Activated CD8-positive, alpha-beta memory T cell treated with anti-CD3 and anti-CD28 coated beads for 4 hours (primary cell): ENCODE measurements around the gene MPC1.
"Not testable (repeated sequence)": the region's sequence is repeated elsewhere in the genome, so short reads cannot be mapped to it uniquely, and the experiment has no call there.

Source experiments
- DNase-seq, 2 donors: peaks; one replicate each; pipeline ENCODE4 v3.0.0-alpha.2; 2020; ENCODE audit warnings: low read depth in 2 of 2

The MPC1 gene

DNA sequence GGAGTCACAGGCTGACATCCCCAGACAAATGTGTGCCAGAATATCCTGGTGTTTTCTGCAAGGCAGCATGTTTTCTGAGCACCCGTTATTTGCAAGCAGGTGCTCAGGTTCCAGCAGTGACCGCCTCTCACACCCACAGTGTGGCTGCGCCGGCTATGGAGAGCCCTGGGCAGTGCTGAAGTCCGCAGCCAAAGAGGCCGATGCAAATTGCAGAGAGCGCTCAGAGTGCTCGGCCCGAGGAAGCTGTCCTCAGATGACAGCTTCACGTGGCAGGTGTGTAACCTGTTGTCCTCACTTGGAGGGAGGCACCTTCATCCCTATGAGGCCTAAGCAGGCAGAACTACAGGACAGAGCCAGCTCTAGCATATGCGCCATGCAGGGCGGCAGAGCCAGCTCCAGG, 23.5 kb upstream of the MPC1 start:
- DNase-seq = no peak

DNA sequence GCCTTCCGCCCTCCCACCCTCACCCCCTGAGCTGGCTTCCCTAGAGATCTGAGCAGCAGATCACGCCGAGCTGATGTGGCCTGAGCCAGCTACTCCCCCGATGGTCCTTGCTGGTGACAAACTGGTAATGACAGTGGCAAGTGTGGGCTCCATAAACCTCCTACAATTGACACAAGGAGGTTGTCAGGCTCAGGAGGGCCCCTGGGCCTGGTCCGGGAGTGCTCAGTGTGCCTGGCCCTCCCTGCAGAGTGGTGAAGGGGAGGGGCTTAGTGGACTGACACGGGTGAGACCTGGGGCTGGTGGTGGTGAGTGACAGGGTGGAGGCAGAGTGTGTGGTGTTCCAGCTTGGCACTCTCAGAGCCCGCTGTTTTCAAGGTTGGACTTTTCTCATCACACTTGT, 22.6 kb upstream of the MPC1 start:
- no peak for DNase-seq

DNA sequence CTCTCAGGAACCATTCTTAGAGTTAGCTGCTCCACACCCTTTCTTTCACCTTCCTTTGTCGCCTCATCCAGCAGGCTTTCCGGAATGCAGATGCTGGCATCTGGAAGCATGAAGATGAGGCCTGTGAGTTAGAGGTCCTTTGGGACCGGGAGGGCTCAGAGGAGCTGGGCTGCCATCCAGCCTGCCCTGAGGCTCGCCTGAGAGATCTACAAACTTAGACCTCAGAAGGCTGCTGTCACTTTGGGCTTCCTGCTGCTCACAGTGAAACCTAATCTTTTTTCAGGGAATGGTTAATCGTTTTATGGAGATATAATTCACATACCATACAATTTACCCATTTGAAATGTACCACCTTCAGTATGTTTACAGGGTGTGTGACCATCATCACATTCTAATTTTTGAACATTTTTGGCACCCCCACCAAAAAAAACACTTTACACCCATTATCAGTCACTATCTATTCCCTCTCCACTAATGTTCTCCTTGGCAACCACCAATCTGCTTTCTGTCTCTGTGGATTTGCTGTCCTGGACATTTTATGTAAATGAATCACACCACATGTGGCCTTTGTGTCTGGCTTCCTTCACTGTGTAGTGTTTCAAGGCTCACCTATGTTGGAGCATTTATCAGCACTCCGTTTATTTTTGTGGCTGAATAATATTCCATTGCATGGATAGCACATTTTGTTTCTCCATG, 20.0 kb upstream of the MPC1 start:
- DNase-seq = no peak

DNA sequence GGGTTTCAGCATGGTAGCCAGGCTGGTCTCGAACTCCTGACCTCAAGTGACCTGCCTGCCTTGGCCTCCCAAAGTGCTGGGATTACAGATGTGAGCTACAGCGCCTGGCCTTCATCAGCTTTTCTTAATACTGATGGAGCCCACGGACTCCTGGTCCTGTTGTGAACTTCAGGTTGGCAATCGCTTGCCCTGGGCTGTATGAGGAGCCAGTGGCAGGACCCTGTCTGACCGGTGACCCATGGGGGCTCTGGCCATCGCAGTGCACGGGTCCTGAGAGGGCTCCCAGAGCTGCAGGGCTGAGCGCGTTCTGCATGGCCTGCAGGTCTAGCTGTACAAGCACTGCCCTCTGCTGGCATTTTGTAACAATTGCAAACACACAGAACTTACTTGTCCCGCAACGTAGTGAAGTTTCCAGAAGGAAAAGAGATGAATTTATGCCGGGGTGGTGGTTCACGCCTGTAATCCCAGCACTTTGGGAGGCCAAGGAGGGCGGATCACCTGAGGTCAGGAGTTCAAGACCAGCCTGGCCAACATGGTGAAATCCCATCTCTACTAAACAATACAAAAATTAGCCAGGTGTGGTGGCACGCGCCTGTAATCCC, 18.0 kb upstream of the MPC1 start:
- not testable (repeated sequence) for DNase-seq

DNA sequence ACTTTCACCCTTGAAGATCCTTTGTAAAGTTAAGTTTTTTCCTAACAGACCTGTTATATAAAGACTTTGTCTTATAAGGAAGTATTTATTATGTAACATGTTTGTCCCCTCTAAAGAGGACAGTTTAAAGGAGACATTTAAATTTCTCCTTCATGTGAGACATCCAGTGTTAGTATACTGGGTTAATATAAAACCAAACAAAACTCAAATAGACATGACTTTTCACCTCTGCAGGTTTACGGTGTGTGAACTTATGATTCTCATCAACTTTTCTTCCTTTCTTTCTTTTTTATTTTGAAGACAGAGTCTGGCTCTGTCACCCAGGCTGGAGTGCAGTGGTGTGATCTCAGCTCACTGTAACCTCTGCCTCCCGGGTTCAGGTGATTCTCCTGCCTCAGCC, 17.4 kb upstream of the MPC1 start:
- no peak for DNase-seq

DNA sequence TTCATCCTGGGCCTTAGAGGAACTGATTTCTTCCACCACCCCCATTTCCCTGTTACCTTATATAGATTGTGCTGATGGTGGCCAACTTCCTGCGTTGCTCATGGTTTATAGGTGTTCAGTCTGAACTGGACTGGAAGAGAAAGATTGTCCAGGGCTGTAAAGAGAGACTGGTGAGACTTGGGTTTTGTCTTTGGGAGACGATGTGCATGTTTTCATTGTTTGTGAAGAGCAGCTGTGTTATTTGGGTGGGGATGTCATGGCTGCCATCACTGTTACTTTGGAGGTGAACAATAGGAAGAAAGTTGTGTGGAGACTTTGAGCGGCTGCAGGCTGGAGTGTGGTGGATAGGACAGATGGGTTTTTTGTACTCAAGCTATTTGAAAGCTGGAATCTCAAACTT, 15.6 kb upstream of the MPC1 start:
- no peak for DNase-seq

DNA sequence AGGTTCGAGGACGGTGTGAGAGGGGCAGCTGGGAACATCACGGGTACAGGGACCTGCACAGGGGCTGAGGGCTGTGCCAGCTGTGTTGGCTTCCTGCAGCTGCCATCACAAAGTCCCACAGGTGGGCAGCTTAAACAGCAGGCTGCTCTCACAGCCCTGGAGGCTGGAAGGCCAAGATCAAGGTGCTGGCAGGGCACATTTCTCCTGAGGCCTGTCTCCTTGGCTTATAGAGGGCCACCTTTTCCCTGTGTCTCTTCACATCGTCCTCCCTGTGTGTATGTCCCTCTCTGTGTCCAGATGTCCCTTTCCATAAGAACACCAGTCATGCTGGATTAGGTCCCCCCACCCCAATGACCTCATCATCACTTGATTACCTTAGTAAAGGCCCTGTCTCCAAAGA, 15.1 kb upstream of the MPC1 start:
- no peak for DNase-seq

DNA sequence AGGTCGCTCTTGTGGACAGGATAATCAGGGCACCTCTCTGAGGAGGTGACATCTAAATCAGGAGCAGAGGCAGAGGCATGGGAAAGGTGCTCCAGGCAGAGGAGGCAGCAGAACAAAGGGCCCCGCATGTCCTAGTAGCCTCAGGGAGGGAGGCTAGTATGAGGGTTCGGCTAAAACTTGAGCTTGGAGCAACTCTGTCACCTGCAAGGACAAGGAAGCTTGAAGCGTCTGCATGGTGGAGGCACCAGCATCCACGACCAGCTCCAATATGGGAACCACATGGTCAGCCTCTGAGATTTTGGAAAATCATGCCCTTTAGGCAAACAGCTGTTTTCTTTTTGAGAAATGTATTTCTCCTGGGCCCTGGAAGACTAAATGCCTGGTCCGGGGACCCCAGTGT, 13.0 kb upstream of the MPC1 start:
- DNase-seq = no peak

DNA sequence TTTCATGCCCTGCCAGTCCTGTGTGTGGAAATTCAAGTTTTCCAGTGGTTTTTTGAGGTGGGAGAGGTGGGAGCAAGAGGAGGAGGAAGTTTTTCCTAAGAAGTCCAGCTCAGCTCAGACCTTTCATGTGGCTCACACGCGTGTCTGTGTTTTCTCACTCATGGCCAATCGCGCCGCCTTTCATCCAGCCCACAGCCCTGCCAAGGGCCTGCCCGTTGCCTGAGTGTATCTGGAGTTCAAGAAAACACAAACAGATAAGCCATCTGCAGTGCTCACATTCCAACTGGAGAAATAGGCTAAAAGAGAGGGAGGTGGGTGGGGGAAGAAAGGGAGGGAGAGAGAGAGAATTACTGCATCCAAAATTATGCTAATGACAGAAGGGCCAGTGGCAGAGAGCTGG, 12.6 kb upstream of the MPC1 start:
- no peak for DNase-seq

DNA sequence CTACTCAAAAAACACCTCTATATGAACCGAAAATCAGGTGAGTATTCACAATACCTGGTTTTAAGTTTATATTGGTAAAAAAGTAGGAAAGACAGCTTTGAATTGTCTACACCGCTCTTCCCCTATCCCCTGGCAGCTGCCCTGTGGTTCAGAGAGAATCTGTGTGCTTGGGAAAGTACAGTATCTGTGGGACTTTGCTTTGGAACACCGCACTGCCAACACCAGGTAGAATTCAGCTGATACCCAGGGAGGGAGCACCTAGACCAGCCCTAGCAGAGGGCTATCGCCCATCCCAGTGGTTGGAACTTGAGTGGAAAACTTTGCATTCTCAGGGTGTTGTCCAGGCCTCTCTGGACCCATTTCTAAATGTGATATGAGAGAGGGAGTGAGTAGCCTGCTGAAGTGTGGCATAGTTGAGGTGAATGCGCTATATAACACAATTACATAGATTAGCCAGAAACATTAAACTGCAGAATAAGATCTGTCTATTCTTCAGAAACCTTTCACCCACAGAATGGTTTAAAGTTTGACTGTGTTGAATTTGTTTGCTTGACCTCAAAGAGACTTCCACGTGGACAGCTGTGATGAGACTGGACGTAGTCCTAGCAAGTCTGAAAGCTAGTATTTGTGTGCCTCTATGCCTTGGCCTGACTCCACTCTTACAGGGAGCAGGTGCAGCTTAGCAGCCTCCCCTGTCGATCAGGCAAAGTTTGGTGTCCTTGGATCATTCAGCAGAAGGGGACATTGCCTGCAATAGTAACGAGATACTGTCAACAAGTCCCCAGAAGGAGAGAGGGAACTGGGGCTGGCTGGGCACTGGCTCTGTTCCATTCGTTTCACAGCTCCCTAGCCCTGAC, 11.5 kb upstream of the MPC1 start:
- DNase-seq = no peak

DNA sequence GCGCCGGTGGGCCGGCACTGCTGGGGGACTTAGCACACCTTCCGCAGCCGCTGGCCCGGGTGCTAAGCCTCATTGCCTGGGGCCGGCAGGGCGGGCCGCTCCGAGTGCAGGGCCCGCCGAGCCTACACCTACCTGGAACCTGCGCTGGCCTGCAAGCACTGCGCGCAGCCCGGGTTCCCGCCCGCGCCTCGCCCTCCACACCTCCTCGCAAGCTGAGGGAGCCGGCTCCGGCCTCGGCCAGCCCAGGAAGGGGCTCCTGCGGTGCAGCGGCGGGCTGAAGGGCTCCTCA, 10.7 kb upstream of the MPC1 start:
- DNase-seq = no peak

DNA sequence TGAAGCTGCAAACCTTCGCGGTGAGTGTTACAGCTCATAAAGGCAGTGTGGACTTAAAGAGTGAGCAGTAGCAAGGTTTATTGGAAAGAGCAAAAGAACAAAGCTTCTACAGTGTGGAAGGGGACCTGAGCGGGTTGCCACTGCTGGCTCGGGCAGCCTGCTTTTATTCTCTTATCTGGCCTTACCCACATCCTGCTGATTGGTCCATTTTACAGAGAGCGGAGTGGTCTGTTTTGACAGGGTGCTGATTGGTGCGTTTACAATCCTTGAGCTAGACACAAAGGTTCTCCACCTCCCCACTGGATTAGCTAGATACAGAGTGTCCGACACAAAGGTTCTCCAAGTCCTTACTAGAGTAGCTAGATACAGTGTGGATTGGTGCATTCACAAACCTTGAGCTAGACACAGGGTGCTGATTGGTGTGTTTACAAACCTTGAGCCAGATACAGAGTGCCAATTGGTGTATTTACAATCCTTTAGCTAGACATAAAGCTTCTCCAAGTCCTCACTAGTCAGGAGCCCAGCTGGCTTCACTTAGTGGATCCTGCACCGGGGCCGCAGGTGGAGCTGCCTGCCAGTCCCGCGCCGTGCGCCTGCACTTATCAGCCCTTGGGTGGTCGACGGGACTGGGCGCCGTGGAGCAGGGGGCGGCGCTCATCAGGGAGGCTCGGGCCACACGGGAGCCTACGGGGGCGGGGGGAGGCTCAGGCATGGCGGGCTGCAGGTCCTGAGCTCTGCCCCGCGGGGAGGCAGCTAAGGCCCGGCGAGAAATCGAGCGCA, 10.2 kb upstream of the MPC1 start:
- DNase-seq = not testable (repeated sequence)

DNA sequence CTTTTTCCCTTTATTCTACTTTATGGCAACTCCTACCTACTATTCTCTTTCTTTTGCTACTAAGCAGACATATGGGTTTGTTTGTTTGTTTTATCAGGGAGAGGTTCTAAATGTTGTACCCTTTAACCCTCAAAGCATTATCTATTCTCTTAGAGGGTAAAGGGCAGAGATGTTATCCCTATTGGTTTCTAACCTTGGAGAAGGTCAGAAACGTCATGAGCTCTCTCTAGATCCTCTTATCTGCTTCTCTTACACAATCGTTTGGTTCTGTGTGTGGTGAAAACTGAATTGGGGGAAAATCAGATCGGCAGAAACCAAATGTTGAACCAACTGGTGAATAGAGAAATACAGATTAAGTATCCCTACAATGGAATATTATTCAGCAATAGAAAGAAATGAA, 6.4 kb upstream of the MPC1 start:
- no peak for DNase-seq

DNA sequence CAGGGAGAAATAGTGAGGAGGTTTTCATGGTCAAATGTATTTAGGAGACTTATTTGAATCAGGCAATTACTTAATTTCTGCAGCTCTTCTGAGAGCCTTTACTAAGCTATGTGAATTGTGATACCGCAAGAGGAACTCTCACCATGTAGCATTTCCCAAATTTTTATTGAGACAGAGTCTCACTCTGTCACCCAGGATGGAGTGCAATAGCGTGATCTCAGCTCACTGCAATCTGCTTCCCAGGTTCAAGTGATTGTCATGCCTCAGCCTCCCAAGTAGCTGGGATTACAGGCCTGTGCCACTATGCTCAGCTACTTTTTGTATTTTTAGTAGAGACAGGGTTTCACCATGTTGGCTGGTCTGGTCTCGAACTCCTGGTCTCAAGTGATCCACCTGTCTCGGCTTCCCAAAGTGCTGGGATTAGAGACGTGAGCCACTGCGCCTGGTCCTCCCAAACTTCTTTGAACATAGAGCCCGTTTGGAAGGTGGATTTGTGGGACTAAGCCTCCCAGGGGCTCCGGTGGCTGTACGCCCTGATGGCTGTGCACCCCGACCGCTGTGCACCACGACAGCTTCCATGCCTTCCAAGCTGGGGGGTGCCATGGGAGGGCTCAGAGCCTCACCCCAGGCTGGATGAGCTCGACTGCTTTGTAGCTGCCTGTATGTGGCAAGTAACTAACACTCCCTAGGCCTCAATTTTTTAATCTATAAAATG, 5.7 kb upstream of the MPC1 start:
- DNase-seq = no peak

DNA sequence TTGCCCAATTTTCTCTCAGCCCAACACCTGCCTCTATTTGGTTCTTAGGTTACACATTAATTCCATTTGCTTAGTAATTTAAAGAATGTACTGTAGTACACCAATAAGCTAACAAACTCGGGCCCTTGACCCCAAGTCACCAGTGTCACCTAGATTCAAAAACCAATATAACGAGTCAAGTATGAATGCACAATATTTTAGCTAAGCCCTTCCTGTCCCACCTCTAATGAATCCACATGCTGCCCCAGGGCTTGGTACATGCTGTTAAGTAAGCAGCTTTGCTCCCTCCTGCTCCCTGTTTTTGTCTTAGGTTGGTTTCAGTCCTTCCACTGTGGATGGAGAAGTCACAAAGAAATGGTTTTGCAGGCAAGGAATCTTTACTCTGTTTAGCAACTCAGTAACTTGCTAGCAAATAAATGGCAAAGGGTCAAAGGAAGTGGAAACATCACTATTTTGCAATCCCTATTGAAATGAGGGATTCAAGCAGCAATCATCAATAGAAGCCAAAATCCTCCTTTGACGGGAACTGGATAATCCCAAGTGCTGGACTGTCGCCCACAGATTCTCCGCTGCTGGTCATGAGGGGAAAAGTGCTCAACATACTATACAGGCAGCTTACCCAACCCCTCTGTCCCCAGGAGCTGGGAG, 5.0 kb upstream of the MPC1 start:
- DNase-seq = no peak

DNA sequence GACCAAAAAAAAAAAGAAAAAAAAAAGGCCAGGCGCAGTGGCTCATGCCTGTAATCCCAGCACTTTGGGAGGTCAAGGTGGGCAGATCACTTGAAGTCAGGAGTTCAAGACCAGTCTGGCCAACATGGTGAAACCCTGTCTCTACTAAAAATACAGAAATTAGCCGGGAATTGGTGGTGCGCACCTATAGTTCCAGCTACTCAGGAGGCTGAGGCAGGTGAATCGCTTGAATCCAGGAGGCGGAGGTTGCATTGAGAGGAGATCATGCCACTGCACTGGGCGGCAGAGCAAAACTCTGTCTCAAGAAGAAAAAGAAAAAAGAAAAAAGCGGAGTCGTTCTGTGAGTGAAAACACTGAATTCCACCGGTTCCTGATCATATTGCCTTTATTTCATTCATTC, 4.4 kb upstream of the MPC1 start:
- DNase-seq = not testable (repeated sequence)

DNA sequence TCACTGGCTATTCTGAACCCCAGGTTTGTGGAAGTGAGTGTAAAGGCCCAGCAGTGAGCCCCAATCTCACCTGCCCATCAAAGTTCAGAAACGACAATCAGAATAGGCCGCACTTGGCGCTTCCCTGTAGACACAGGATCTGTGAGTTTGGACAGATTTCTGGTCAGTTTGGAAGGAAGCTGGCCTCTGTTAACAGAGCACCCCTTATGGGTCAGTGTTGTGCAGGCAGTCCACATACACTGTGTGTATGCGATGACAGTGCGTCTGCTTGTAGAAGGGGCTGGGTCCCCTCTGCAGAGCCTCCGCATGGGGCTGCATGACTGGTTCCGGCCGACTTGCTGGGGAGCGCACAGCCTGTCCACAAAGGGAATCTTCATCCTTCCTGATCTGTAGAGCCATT, 3.4 kb upstream of the MPC1 start:
- DNase-seq = no peak

DNA sequence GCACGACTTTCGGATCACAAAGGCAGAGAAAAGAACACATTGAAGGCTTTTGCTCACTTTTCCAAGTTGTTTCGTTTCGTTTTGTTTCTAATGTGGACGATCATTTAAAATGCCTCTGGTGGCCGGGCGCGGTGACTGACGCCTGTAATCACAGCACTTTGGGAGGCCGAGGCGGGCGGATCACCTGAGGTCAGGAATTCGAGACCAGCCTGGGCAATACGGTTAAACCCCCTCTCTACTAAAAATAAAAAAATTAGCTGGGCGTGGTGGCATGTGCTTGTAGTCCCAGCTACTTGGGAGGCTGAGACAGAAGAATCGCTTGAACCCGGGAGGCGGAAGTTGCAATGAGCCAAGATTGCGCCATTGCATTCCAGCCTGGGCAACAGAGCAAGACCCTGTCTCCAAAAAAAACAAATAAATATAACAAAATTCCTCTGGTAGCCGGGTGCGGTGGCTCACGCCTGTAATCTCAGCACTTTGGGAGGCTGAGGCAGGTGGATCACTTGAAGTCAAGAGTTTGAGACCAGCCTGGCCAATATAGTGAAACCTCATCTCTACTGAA, 1.1 kb upstream of the MPC1 start:
- DNase-seq = peak in 1 of 2 donors; percentile 1

DNA sequence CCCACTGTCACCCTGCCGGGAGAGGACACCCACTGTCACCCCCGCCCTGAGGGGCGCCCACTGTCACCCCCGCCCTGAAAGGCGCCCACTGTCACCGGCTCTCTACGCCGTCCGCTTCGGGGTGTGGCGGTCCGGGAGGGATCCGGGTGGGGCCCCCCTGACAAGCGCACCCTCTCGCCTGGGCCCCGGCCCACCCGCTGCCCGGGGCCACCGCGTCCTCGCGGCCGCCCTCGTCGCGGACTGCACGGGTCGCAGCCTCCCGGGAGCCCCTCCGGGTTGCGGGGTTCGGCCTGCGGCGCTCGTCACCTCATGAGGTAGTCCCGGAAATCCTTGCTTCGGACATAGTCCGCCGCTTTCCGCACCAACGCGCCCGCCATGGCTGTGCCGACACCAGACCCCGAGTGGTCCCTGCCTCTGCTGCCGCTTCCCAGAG, 224 bp downstream of the MPC1 start:
- no peak for DNase-seq

DNA sequence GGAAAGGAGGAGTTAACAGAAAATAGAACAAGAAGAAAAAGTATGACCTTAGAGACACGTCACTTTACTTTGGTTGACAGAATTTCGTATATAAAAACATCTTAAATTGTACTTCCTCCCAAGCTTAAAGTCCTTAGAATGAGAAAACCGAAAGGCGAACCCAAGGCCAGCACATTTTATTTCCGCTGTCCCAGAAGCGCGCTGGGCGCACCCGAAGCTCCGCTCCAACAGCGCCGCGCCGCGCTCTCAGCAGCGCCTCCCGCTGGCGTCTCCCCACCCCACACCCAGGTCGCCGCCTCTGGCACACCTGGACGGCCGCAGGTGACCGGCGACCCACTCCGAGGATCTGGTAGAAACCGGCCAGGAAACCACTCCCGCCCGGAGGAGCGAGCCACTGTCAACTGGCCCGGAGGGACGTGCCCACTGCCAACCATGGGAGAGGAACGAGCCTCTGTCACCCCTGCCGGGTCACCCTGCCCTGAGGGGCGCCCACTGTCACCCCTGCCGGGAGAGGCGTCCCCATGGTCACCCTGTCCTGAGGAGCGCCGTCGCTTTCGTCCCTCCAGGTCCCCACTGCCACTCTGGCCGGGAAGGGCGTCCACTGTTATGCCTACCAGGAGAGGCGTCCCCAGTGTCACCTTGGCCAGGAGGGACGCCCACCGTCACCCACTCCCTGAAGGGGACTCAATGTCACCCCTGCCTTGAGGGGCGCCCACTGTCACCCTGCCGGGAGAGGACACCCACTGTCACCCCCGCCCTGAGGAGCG, 824 bp downstream of the MPC1 start:
- DNase-seq = peak; percentile 14 to 31
